ENCODE measurements around the gene GSTP1. TPM values are rescaled to one million over a fixed set of nuclear protein-coding genes. Genes with fewer than 3 reads are reported as not detected.
A peak's percentile ranks its signal among the peaks of the same experiment; 100 is the strongest.

The GSTP1 gene
- polyA plus RNA-seq, 3 donors, result 853 to 1,483 (median 1,250) TPM

DNA sequence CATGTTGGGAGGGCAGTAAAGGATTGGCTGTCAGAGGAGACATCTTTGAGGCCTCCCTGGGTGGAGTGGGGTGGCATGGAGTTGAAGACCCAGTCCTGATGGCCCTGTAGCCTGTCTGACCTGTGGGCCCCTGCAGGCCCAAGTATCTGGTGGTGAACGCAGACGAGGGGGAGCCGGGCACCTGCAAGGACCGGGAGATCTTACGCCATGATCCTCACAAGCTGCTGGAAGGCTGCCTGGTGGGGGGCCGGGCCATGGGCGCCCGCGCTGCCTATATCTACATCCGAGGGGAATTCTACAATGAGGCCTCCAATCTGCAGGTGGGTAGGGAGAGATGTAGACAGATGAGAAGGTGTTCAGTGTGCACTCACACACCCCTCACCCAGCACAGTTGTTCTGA, 25.7 kb downstream of the GSTP1 start:
- H2AFZ ChIP-seq (ENCODE audit: insufficient read depth, low read depth, low read length, poor library complexity, severe bottlenecking), result no peak overlapping the region
- 100% methylated on average over 2 of the region's 10 CpGs for WGBS (ENCODE audit: insufficient coverage)
- H3K4me1 ChIP-seq (ENCODE audit: control insufficient read depth in 1 of 2, insufficient read depth in 2 of 2, low read length in 2 of 2), result peaks cover 25 to 31% of the 10 kb centered on the region in 2 donors
- Mint-ChIP-seq H3K4me1 (peaks cover 23% of the 10 kb centered on the region), H3K36me3 (peaks cover 41 to 43% of the 10 kb centered on the region in 2 donors), H3K9me3 (no peaks in the 10 kb centered on the region), H3K27ac (peak overlapping the region in 5 of 7 donors; percentile 27 to 64 (median 37)), H3K27me3 (ENCODE audit: low read depth in 3 of 3) (peaks cover 0 to 3% (median under 1%) of the 10 kb centered on the region in 3 donors), H3K4me3 (no peak overlapping the region)
- H3K4me3 ChIP-seq (replicated peaks in 1 of 3; ENCODE audit: low read depth in 2 of 3, low read length in 3 of 3), result no peak overlapping the region
- H3K36me3 ChIP-seq (replicated peaks in 1 of 2; ENCODE audit: control insufficient read depth in 1 of 2, insufficient read depth in 2 of 2, low read length in 2 of 2), result peaks cover 41 to 44% of the 10 kb centered on the region in 2 donors
- no peaks in the 10 kb centered on the region for H3K9me3 ChIP-seq (replicated peaks in 1 of 2; ENCODE audit: control insufficient read depth in 1 of 2, insufficient read depth in 1 of 2, low read length in 2 of 2)
- no peak for DNase-seq
- no peak for TF ChIP-seq CTCF (IDR thresholded peaks at IDR 0.05)
- no peak overlapping the region for H3K9ac ChIP-seq (ENCODE audit: insufficient read depth, low read length, poor library complexity, severe bottlenecking)
- H3K79me2 ChIP-seq (ENCODE audit: insufficient read depth, low read length), result peaks cover 13% of the 10 kb centered on the region
- no peaks in the 10 kb centered on the region for H4K20me1 ChIP-seq (ENCODE audit: insufficient read depth, low read length)
- H3K27ac ChIP-seq (ENCODE audit: low read depth in 1 of 2, low read length in 2 of 2), result no peak overlapping the region
- no peak overlapping the region for H3K4me2 ChIP-seq (replicated peaks; ENCODE audit: extremely low read depth, low read length, poor library complexity, severe bottlenecking)
- intact Hi-C loops (cut with micrococcal nuclease), result loop anchor here (5.0 kb wide), 1 partner anchor 37 kb away; no protein-coding TSS in a partner anchor
- H3K27me3 ChIP-seq (ENCODE audit: control insufficient read depth in 2 of 2, insufficient read depth in 2 of 2, low read length in 2 of 2), result no peaks in the 10 kb centered on the region

DNA sequence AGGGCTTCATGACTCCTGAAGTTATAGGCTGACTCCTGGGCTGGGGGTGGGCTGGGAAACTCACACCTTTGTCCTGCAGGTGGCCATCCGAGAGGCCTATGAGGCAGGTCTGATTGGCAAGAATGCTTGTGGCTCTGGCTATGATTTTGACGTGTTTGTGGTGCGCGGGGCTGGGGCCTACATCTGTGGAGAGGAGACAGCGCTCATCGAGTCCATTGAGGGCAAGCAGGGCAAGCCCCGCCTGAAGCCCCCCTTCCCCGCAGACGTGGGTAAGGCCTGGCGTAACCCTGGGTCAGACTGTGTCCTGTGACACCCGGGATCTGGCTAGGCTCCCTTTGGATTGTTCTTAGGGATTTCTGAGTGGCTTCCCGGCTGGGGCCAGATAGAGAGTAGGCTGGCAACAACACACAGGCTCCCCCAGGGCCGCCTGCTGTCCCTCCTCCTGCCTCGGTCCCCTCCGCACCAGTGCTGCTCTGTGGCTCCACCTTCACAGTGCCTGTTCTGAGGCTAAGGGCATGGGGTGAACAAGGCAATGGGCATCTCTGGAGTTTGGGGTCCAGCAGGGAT, 26.8 kb downstream of the GSTP1 start:
- Histone ChIP-seq H3K4me2 (replicated peaks; ENCODE audit: extremely low read depth, low read length, poor library complexity, severe bottlenecking) (no peak overlapping the region), H2AFZ (ENCODE audit: insufficient read depth, low read depth, low read length, poor library complexity, severe bottlenecking) (no peak overlapping the region), H3K4me3 (replicated peaks in 1 of 3; ENCODE audit: low read depth in 2 of 3, low read length in 3 of 3) (no peak overlapping the region), H3K9me3 (replicated peaks in 1 of 2; ENCODE audit: control insufficient read depth in 1 of 2, insufficient read depth in 1 of 2, low read length in 2 of 2) (no peaks in the 10 kb centered on the region), H3K79me2 (ENCODE audit: insufficient read depth, low read length) (peaks cover 13% of the 10 kb centered on the region), H4K20me1 (ENCODE audit: insufficient read depth, low read length) (no peaks in the 10 kb centered on the region), H3K9ac (ENCODE audit: insufficient read depth, low read length, poor library complexity, severe bottlenecking) (no peak overlapping the region), H3K36me3 (replicated peaks in 1 of 2; ENCODE audit: control insufficient read depth in 1 of 2, insufficient read depth in 2 of 2, low read length in 2 of 2) (peaks cover 41 to 44% of the 10 kb centered on the region in 2 donors), H3K4me1 (ENCODE audit: control insufficient read depth in 1 of 2, insufficient read depth in 2 of 2, low read length in 2 of 2) (peaks cover 31 to 37% of the 10 kb centered on the region in 2 donors), H3K27me3 (ENCODE audit: control insufficient read depth in 2 of 2, insufficient read depth in 2 of 2, low read length in 2 of 2) (peaks cover 0 to 1% of the 10 kb centered on the region in 2 donors), H3K27ac (ENCODE audit: low read depth in 1 of 2, low read length in 2 of 2) (no peak overlapping the region)
- DNase-seq, result no peak
- Mint-ChIP-seq H3K36me3 (peaks cover 41 to 43% of the 10 kb centered on the region in 2 donors), H3K4me3 (no peak overlapping the region), H3K4me1 (peaks cover 30% of the 10 kb centered on the region), H3K27ac (peak overlapping the region in 1 of 7 donors; percentile 35), H3K27me3 (ENCODE audit: low read depth in 3 of 3) (peaks cover 2 to 4% (median 3%) of the 10 kb centered on the region in 3 donors), H3K9me3 (no peaks in the 10 kb centered on the region)
- TF ChIP-seq CTCF (IDR thresholded peaks at IDR 0.05), result no peak
- 96% methylated on average over 14 of the region's 15 CpGs for WGBS (ENCODE audit: insufficient coverage)
- intact Hi-C loops (cut with micrococcal nuclease), result no loop called here
